A549 (cell line): ENCODE results near the gene MAN1C1. TPM values are rescaled to one million over a fixed set of nuclear protein-coding genes. Genes with fewer than 3 reads are reported as not detected.
A peak's percentile ranks its signal among the peaks of the same experiment; 100 is the strongest.

Experiments used
- ATAC-seq, 2 experiments: fragments of 200-7000 bp in 1 of 2; fragments of >200 bp in 1 of 2; cut with Nextera tagmentation in 1 of 2; cut with Tn5 transposase in 1 of 2; 3 replicates each; pipeline versions ENCODE4 v1.8.0 to v1.9.1; 2018 to 2020; ENCODE audit warnings: mild to moderate bottlenecking in 1 of 2, moderate library complexity in 1 of 2
- CTCF ChIA-PET: fragments of 300-600 bp; sonication (Branson Sonifier 250); formaldehyde crosslinking; extraction: SDS; loops from one replicate; lab custom pipeline; 2021; ENCODE audit warnings: antibody characterized with exemption, inconsistent platforms; lab: Yijun Ruan, JAX
- POLR2A ChIA-PET: fragments of 350-600 bp; formaldehyde crosslinking; extraction: SDS; loops from one replicate; lab custom pipeline; 2021; ENCODE audit warnings: antibody characterized with exemption, inconsistent platforms; lab: Yijun Ruan, JAX
- DNase-seq, 2 experiments: peaks; one replicate each; pipeline versions ENCODE4 v3.0.0 to v3.0.0-alpha.2; 2011 to 2016; ENCODE audit warnings: low read depth in 1 of 2, low spot score in 1 of 2
- FAIRE-seq: peaks from 2 replicates; lab custom pipeline; 2011; peaks lifted over from hg19 to GRCh38; lab: Jason Lieb, UNC
- H3K27ac ChIP-seq, 2 experiments: fragments of >200 bp; sonication (Bioruptor Twin); formaldehyde crosslinking; 3 replicates each; pipeline ENCODE4 v1.5.1; 2016 to 2017
- H3K4me1 ChIP-seq: fragments of >200 bp; sonication (Bioruptor Twin); formaldehyde crosslinking; 3 replicates; pipeline ENCODE4 v1.6.1; 2016
- H3K4me2 ChIP-seq: fragments of >200 bp; sonication (Bioruptor Twin); formaldehyde crosslinking; 3 replicates; pipeline ENCODE4 v1.6.1; 2016
- H3K4me3 ChIP-seq: fragments of >200 bp; sonication (Bioruptor Twin); formaldehyde crosslinking; 3 replicates; pipeline ENCODE4 v1.5.1; 2016
- H3K9me3 ChIP-seq: fragments of >200 bp; sonication (Bioruptor Twin); formaldehyde crosslinking; 3 replicates; pipeline ENCODE4 v1.6.1; 2016
- CEBPB ChIP-seq, 2 experiments: fragments of >200 bp in 1 of 2; sonication (Bioruptor Twin) in 1 of 2; formaldehyde crosslinking in 1 of 2; IDR thresholded peaks; 2 replicates each; pipeline ENCODE4 v1.6.1; 2012 to 2016
- CTCF ChIP-seq: fragments of >200 bp; sonication (Bioruptor Twin); formaldehyde crosslinking; IDR thresholded peaks from 3 replicates; pipeline ENCODE4 v1.5.1; 2016
- E2F6 ChIP-seq: IDR thresholded peaks from 2 replicates; pipeline ENCODE4 v1.6.1; 2012; ENCODE audit warnings: low read depth, borderline replicate concordance
- ELK1 ChIP-seq: fragments of 150-350 bp; IDR thresholded peaks from 2 replicates; pipeline ENCODE4 v1.6.1; 2014; ENCODE audit warnings: low read depth, mild to moderate bottlenecking, low read length
- EP300 ChIP-seq, 2 experiments: fragments of >200 bp; sonication (Bioruptor Twin); formaldehyde crosslinking; IDR thresholded peaks; 2 replicates in 1 of 2; 3 replicates in 1 of 2; pipeline ENCODE4 v1.6.1; 2016 to 2017
- ESRRA ChIP-seq: fragments of 150-350 bp; IDR thresholded peaks from 2 replicates; pipeline ENCODE4 v1.6.1; 2014; ENCODE audit warnings: mild to moderate bottlenecking, low read length, borderline replicate concordance
- HES2 ChIP-seq: fragments of >200 bp; sonication (Bioruptor Twin); formaldehyde crosslinking; IDR thresholded peaks from 2 replicates; pipeline ENCODE4 v1.6.1; 2016
- HEYL ChIP-seq: fragments of 250-450 bp; sonication (Bioruptor Pico); IDR thresholded peaks from 2 replicates; pipeline ENCODE4 v1.8.0; 2021; ENCODE audit warnings: mild to moderate bottlenecking, moderate library complexity
- PBX3 ChIP-seq: IDR thresholded peaks from 2 replicates; pipeline ENCODE4 v1.6.1; 2012
- REST ChIP-seq: fragments of 200-600 bp; sonication (generic); IDR thresholded peaks from 2 replicates; pipeline ENCODE4 v1.6.1; 2016; ENCODE audit warnings: antibody characterized with exemption, mild to moderate bottlenecking, moderate library complexity
- RFX5 ChIP-seq: fragments of 450-650 bp; IDR thresholded peaks from 2 replicates; pipeline ENCODE4 v1.7.1; 2014; ENCODE audit warnings: antibody characterized with exemption, mild to moderate bottlenecking, moderate library complexity
- RNF2 ChIP-seq: fragments of 200-600 bp; sonication (generic); IDR thresholded peaks from 2 replicates; pipeline ENCODE4 v1.6.1; 2016; ENCODE audit warnings: low read depth, mild to moderate bottlenecking, antibody characterized with exemption, moderate library complexity, borderline replicate concordance
- SMC3 ChIP-seq: fragments of >200 bp; sonication (Bioruptor Twin); formaldehyde crosslinking; IDR thresholded peaks from 3 replicates; pipeline ENCODE4 v1.6.1; 2018; ENCODE audit warnings: inconsistent platforms
- ZFP36 ChIP-seq: fragments of 450-650 bp; IDR thresholded peaks from 2 replicates; pipeline ENCODE4 v1.6.1; 2014; ENCODE audit warnings: borderline replicate concordance; ENCODE audit not compliant: partially characterized antibody
- WGBS: methylation state at CpG from one replicate; pipeline ENCODE4 v1.1.6; 2017; ENCODE audit errors: missing lambda C conversion rate; 5-methylcytosine and 5-hydroxymethylcytosine counted together
- polyA plus RNA-seq, 4 experiments: library from polyadenylated mRNA; depleted of rRNA in 3 of 4; stranded (reverse); fragments of >200 nt; fragmentation: RNase III in 1 of 4; extraction: RNeasy Plus Mini Kit Qiagen cat#74134 plus additional on column Dnase treatment in 1 of 4; gene quantifications; 2 replicates in 3 of 4; 3 replicates in 1 of 4; pipeline ENCODE4 v1.2.3, GENCODE V29; 2011 to 2017

The MAN1C1 gene
- polyA plus RNA-seq, 2 of the 4 experiments (the other 2 are of a cell fraction) = 0.22 to 0.27 TPM

GRCh38 chr1:25779388-25779787 lies 162.8 kb downstream of the MAN1C1 start:
- TF ChIP-seq EP300 (IDR thresholded peaks at IDR 0.05) (no peak), RNF2 (no peak), HES2 (no peak), CTCF (no peak), CEBPB (IDR thresholded peaks at IDR 0.05) (no peak), ELK1 (no peak), SMC3 (no peak), RFX5 (no peak), REST (no peak)
- TF ChIP-seq, all 56 proteins: peak for 0
- 91% methylated on average over 8 of the region's 8 CpGs for WGBS
- Histone ChIP-seq H3K27ac (0 out of 6 replicates have a peak overlapping the region, but pooled peaks of 1 of the 2 experiments have one; percentile 29), H3K4me1 (peaks cover 29% of the 10 kb centered on the region), H3K9me3 (no peaks in the 10 kb centered on the region), H3K4me2 (no peak overlapping the region), H3K4me3 (no peak overlapping the region)
- ChIA-PET CTCF (no interaction called here), POLR2A (no interaction called here)
- ATAC-seq = no peak
- FAIRE-seq = no peak
- no peak for DNase-seq

- CTCF ChIA-PET = interaction anchor here (1.0 to 1.5 kb wide), 2 partner anchors 16 to 170 kb away, joined by 4 to 6 read pairs; no protein-coding TSS in a partner anchor
- Histone ChIP-seq H3K9me3 (no peaks in the 10 kb centered on the region), H3K27ac (peak overlapping the region in 1 of 2 experiments; percentile 68; a peak in 1 of 6 replicates), H3K4me1 (peaks cover 24% of the 10 kb centered on the region), H3K4me3 (no peak overlapping the region), H3K4me2 (no peak overlapping the region)
- POLR2A ChIA-PET = no interaction called here
- no peak for FAIRE-seq
- no peak for TF ChIP-seq ESRRA
- peak; percentile 21 for TF ChIP-seq ZFP36
- TF ChIP-seq HEYL (CRISPR knock-in tag) = no peak
- TF ChIP-seq E2F6 = no peak
- no peak for TF ChIP-seq PBX3
- WGBS = 48% methylated on average over 3 of the region's 4 CpGs
- no peak for DNase-seq
- ATAC-seq = no peak
Measured at GRCh38 chr1:25779894-25780293, 163.3 kb downstream of the MAN1C1 start.
